ENCODE measurements around the gene AUNIP. TPM values are rescaled to one million over a fixed set of nuclear protein-coding genes. Genes with fewer than 3 reads are reported as not detected.

Gene AUNIP
- total and polyA plus RNA-seq, 2 experiments from 2014 or later, result 2.2 to 2.3 TPM

DNA sequence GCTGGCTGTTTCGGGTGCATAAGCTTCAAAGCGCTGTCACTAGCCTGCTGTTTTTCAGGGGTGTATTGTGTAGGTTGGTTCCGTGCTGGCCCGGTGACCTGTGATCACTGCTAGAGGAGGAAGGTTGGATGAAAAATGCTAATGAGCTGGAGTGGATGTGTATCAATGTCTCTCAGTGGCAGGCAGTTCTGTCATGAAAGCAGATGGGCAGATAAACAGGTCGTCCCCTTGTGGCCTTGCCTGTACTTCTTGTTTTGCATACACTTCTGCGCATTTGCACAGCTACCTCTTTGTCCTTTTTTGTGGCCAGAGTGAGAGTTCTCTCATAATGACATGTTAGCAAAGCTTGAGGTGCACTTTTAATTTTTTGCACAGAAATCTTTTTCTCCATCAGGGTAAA, 56.3 kb downstream of the AUNIP start:
- TF ChIP-seq EZH2 (IDR thresholded peaks at IDR 0.05; ENCODE audit: insufficient read depth, poor library complexity, severe bottlenecking) (no peak), EZH2phosphoT487 (IDR thresholded peaks at IDR 0.05; ENCODE audit: insufficient read depth, low read depth) (no peak)
- no peak overlapping the region for H2AFZ ChIP-seq
- no peaks in the 10 kb centered on the region for H3K36me3 ChIP-seq (ENCODE audit: low read depth)
- H3K4me1 ChIP-seq (ENCODE audit: insufficient read depth), result peaks cover 27% of the 10 kb centered on the region
- H3F3A ChIP-seq (ENCODE audit: insufficient read depth), result peaks cover 30% of the 10 kb centered on the region
- no peaks in the 10 kb centered on the region for H3K27me3 ChIP-seq (replicated peaks; ENCODE audit: insufficient read depth)
- in situ Hi-C loops (cut with MboI), result loop anchor here (25.0 kb wide), 1 partner anchor 566 kb away; the partner anchor contains the start of genes RSRP1 and SYF2
- H3K4me2 ChIP-seq (ENCODE audit: unreplicated experiment), result no peak overlapping the region
- no peak for DNase-seq
- peaks cover 28% of the 10 kb centered on the region for H3K79me2 ChIP-seq (ENCODE audit: insufficient read depth)
- no peaks in the 10 kb centered on the region for H4K20me1 ChIP-seq (ENCODE audit: insufficient read depth)
- H3K9me3 ChIP-seq (ENCODE audit: low read depth), result no peaks in the 10 kb centered on the region
- H3K9ac ChIP-seq, result no peak overlapping the region
- WGBS, 2 experiments (ENCODE audit: low coverage in 1 of 2, low lambda C conversion rate in 2 of 2, missing lambda C conversion rate in 2 of 2), result 73 to 79% methylated on average over 6 of the region's 6 CpGs
- H3K27ac ChIP-seq, result no peak overlapping the region
- no peak overlapping the region for H3K4me3 ChIP-seq
- H3K9me2 ChIP-seq (ENCODE audit: insufficient read depth), result no peaks in the 10 kb centered on the region

DNA sequence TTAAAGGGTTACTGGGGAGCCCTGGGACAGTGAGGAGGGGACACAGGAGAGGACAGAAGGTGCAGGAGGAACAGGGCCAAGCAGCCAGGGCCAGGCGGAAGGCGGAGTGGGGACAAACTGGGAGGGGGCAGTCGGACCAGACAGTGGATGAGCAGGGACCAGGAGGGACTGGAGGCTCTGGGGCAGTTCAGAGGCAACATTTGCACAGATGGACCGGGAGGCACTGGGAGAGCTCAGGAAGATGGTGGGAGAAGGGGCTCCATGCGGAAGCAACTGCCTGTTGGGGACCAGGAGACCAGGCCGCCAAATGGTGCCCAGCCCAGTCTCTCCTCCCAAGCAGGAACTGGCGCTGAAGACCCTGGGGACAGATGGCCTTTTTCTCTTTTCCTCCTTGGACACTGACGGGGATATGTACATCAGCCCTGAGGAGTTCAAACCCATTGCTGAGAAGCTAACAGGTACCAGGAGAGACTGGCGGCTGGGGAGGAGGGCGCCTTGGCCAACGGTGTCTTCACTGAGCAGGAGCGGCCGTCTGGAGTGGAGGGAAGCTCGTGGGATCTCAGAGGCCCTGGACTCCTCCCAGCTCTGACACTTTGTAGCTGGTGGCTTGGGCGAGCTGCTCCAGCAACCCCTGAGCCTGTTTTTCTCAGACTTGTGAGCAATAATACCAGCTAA, 58.4 kb downstream of the AUNIP start:
- H3K4me3 ChIP-seq, result peak overlapping the region; percentile 86
- H3K4me1 ChIP-seq (ENCODE audit: insufficient read depth), result peaks cover 18% of the 10 kb centered on the region
- H3K9me2 ChIP-seq (ENCODE audit: insufficient read depth), result no peaks in the 10 kb centered on the region
- peaks cover 28% of the 10 kb centered on the region for H3K79me2 ChIP-seq (ENCODE audit: insufficient read depth)
- no peak overlapping the region for H3K27ac ChIP-seq
- peaks cover 26% of the 10 kb centered on the region for H3F3A ChIP-seq (ENCODE audit: insufficient read depth)
- peak overlapping the region; percentile 91 for H3K9ac ChIP-seq
- H4K20me1 ChIP-seq (ENCODE audit: insufficient read depth), result no peaks in the 10 kb centered on the region
- no peaks in the 10 kb centered on the region for H3K27me3 ChIP-seq (replicated peaks; ENCODE audit: insufficient read depth)
- WGBS, 2 experiments (ENCODE audit: low coverage in 1 of 2, low lambda C conversion rate in 2 of 2, missing lambda C conversion rate in 2 of 2), result 51% methylated on average over 15 of the region's 15 CpGs
- H3K36me3 ChIP-seq (ENCODE audit: low read depth), result no peaks in the 10 kb centered on the region
- peak overlapping the region; percentile 65 for H2AFZ ChIP-seq
- peak; percentile 43 for DNase-seq
- H3K4me2 ChIP-seq (ENCODE audit: unreplicated experiment), result peak overlapping the region; percentile 90
- in situ Hi-C loops (cut with MboI), result loop anchor here (25.0 kb wide), 1 partner anchor 564 kb away; the partner anchor contains the start of genes RSRP1 and SYF2
- no peaks in the 10 kb centered on the region for H3K9me3 ChIP-seq (ENCODE audit: low read depth)
- no peak for TF ChIP-seq EZH2 (IDR thresholded peaks at IDR 0.05; ENCODE audit: insufficient read depth, poor library complexity, severe bottlenecking)
- no peak for TF ChIP-seq EZH2phosphoT487 (IDR thresholded peaks at IDR 0.05; ENCODE audit: insufficient read depth, low read depth)

GRCh38 chr1:25799935-25800702, 59.1 kb downstream of the AUNIP start, which contains the start of gene SELENON:
TSS of gene SELENON (plus strand) at chr1:25800193. CDS start at chr1:25800231, 38 bp downstream.
- no peaks in the 10 kb centered on the region for H3K9me3 ChIP-seq (ENCODE audit: low read depth)
- peaks cover 26% of the 10 kb centered on the region for H3K79me2 ChIP-seq (ENCODE audit: insufficient read depth)
- H3K9me2 ChIP-seq (ENCODE audit: insufficient read depth), result no peaks in the 10 kb centered on the region
- DNase-seq, result peak; percentile 66
- H3K36me3 ChIP-seq (ENCODE audit: low read depth), result no peaks in the 10 kb centered on the region
- 1 to 2% methylated on average over 32 to 82 of the region's 91 CpGs for WGBS, 2 experiments (ENCODE audit: low coverage in 1 of 2, low lambda C conversion rate in 2 of 2, missing lambda C conversion rate in 2 of 2)
- TF ChIP-seq EZH2phosphoT487 (IDR thresholded peaks at IDR 0.05; ENCODE audit: insufficient read depth, low read depth) (no peak), EZH2 (IDR thresholded peaks at IDR 0.05; ENCODE audit: insufficient read depth, poor library complexity, severe bottlenecking) (no peak)
- peak within 1 kb of the TSS; percentile 91 for H2AFZ ChIP-seq
- H4K20me1 ChIP-seq (ENCODE audit: insufficient read depth), result no peaks in the 10 kb centered on the region
- H3K27ac ChIP-seq, result no peak within 1 kb of the TSS
- H3K9ac ChIP-seq, result peak within 1 kb of the TSS; percentile 91
- in situ Hi-C loops (cut with MboI), result loop anchor here (10.0 to 25.0 kb wide), 2 partner anchors 185 to 563 kb away; partner anchors contain the start of genes MAN1C1, RSRP1 and SYF2
- H3K27me3 ChIP-seq (replicated peaks; ENCODE audit: insufficient read depth), result no peaks in the 10 kb centered on the region
- H3K4me3 ChIP-seq, result peak within 1 kb of the TSS; percentile 86
- peaks cover 27% of the 10 kb centered on the region for H3F3A ChIP-seq (ENCODE audit: insufficient read depth)
- peak within 1 kb of the TSS; percentile 90 for H3K4me2 ChIP-seq (ENCODE audit: unreplicated experiment)
- peaks cover 16% of the 10 kb centered on the region for H3K4me1 ChIP-seq (ENCODE audit: insufficient read depth)

DNA sequence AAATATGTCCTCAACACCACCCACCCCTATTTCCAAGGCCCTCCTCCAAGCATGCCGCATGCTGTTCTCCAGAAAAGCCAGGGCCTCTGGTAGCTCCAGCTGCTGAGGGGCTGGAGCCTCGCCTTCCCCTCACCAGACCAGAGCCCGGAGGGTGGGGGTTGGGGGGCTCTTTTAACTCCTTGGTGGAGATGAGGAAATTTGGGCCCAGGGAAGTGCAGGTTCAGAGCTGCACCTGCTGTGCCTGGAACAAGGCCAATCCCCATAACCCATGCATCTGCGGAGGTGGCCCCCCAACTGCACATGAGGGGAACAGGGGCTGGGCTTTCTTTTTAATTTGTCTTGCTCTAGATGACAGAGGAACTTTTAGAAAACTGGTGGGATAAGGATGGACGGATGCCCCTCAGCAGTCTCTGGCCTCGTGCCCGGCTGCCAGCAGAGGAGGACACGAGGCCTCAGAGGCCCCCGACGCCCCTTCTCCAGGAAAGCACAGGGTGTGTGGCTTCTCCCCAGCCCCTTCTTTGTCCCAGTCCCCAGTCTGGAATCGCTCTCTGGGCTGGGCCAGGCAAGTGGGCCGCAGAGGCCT, 59.8 kb downstream of the AUNIP start:
- H3K27ac ChIP-seq, result no peak overlapping the region
- no peaks in the 10 kb centered on the region for H3K9me3 ChIP-seq (ENCODE audit: low read depth)
- H3K9ac ChIP-seq, result peak overlapping the region; percentile 81
- peaks cover 24% of the 10 kb centered on the region; the same call in 1 of the 2 replicates for H3F3A ChIP-seq (ENCODE audit: insufficient read depth)
- H3K4me2 ChIP-seq (ENCODE audit: unreplicated experiment), result peak overlapping the region; percentile 62
- no peaks in the 10 kb centered on the region for H4K20me1 ChIP-seq (ENCODE audit: insufficient read depth)
- peaks cover 22% of the 10 kb centered on the region for H3K79me2 ChIP-seq (ENCODE audit: insufficient read depth)
- H2AFZ ChIP-seq, result peak overlapping the region; percentile 91
- in situ Hi-C loops (cut with MboI), result loop anchor here (10.0 kb wide), 1 partner anchor 185 kb away; the partner anchor contains the start of gene MAN1C1
- H3K4me1 ChIP-seq (ENCODE audit: insufficient read depth), result peaks cover 11% of the 10 kb centered on the region; the same call in 1 of the 2 replicates
- H3K36me3 ChIP-seq (ENCODE audit: low read depth), result no peaks in the 10 kb centered on the region
- H3K9me2 ChIP-seq (ENCODE audit: insufficient read depth), result no peaks in the 10 kb centered on the region
- WGBS, 2 experiments (ENCODE audit: low coverage in 1 of 2, low lambda C conversion rate in 2 of 2, missing lambda C conversion rate in 2 of 2), result 35% methylated on average over 12 of the region's 12 CpGs
- TF ChIP-seq EZH2phosphoT487 (IDR thresholded peaks at IDR 0.05; ENCODE audit: insufficient read depth, low read depth) (no peak), EZH2 (IDR thresholded peaks at IDR 0.05; ENCODE audit: insufficient read depth, poor library complexity, severe bottlenecking) (no peak)
- H3K4me3 ChIP-seq, result peak overlapping the region; percentile 68
- no peaks in the 10 kb centered on the region for H3K27me3 ChIP-seq (replicated peaks; ENCODE audit: insufficient read depth)
- DNase-seq, result no peak

Measured in GM23248 (cell line).